ENCODE data around the gene AKAP8L.

AKAP8L gene

GRCh38 chr19:15444505-15445226 is 25.9 kb upstream of the AKAP8L start:
- H3K27me3 Mint-ChIP-seq, result no peaks in the 10 kb centered on the region
- ATAC-seq (replicated peaks) (no peak), DNase-seq (no peak)
- H3K36me3 Mint-ChIP-seq (ENCODE audit: insufficient read depth), result no peaks in the 10 kb centered on the region
- H3K27ac Mint-ChIP-seq, result no peak overlapping the region
- peaks cover 8% of the 10 kb centered on the region in 2 donors for H3K4me1 Mint-ChIP-seq (ENCODE audit: low read depth in 2 of 2)
- no peaks in the 10 kb centered on the region for H3K9me3 Mint-ChIP-seq
- H3K4me3 Mint-ChIP-seq, result no peak overlapping the region

GRCh38 chr19:15443838-15444237 is 25.1 kb upstream of the AKAP8L start:
- Mint-ChIP-seq H3K4me3 (no peak overlapping the region), H3K9me3 (no peaks in the 10 kb centered on the region), H3K36me3 (ENCODE audit: insufficient read depth) (no peaks in the 10 kb centered on the region), H3K27ac (peak overlapping the region in 1 of 2 donors; percentile 83), H3K27me3 (no peaks in the 10 kb centered on the region), H3K4me1 (ENCODE audit: low read depth in 2 of 2) (peaks cover 7% of the 10 kb centered on the region in 2 donors)
- ATAC-seq (replicated peaks), result no peak
- no peak for DNase-seq

- ATAC-seq (replicated peaks), result no peak
- H3K4me3 Mint-ChIP-seq, result no peak overlapping the region
- H3K36me3 Mint-ChIP-seq (ENCODE audit: insufficient read depth), result no peaks in the 10 kb centered on the region
- H3K4me1 Mint-ChIP-seq (ENCODE audit: low read depth in 2 of 2), result peaks cover 2 to 3% of the 10 kb centered on the region in 2 donors
- no peaks in the 10 kb centered on the region for H3K27me3 Mint-ChIP-seq
- no peak for DNase-seq
- H3K27ac Mint-ChIP-seq, result peak overlapping the region in 1 of 2 donors; percentile 83
- no peaks in the 10 kb centered on the region for H3K9me3 Mint-ChIP-seq
Measured at GRCh38 chr19:15443325-15443724, 24.5 kb upstream of the AKAP8L start.

GRCh38 chr19:15442142-15442920 is 23.5 kb upstream of the AKAP8L start:
- ATAC-seq (replicated peaks), result no peak
- DNase-seq, result no peak
- Mint-ChIP-seq H3K27ac (no peak overlapping the region), H3K27me3 (no peaks in the 10 kb centered on the region), H3K4me1 (ENCODE audit: low read depth in 2 of 2) (peaks cover 0 to under 1% of the 10 kb centered on the region in 2 donors), H3K36me3 (ENCODE audit: insufficient read depth) (no peaks in the 10 kb centered on the region), H3K4me3 (no peak overlapping the region), H3K9me3 (no peaks in the 10 kb centered on the region)

- Mint-ChIP-seq H3K27me3 (no peaks in the 10 kb centered on the region), H3K27ac (no peak overlapping the region), H3K9me3 (no peaks in the 10 kb centered on the region), H3K36me3 (ENCODE audit: insufficient read depth) (no peaks in the 10 kb centered on the region), H3K4me1 (ENCODE audit: low read depth in 2 of 2) (no peaks in the 10 kb centered on the region), H3K4me3 (no peak overlapping the region)
- ATAC-seq (replicated peaks), result no peak
- DNase-seq, result no peak
Measured at GRCh38 chr19:15441317-15441716, 22.5 kb upstream of the AKAP8L start.

- no peak overlapping the region for H3K4me3 Mint-ChIP-seq
- H3K9me3 Mint-ChIP-seq, result no peaks in the 10 kb centered on the region
- no peaks in the 10 kb centered on the region for H3K36me3 Mint-ChIP-seq (ENCODE audit: insufficient read depth)
- ATAC-seq (replicated peaks) (no peak), DNase-seq (no peak)
- H3K4me1 Mint-ChIP-seq (ENCODE audit: low read depth in 2 of 2), result no peaks in the 10 kb centered on the region
- H3K27ac Mint-ChIP-seq, result no peak overlapping the region
- H3K27me3 Mint-ChIP-seq, result no peaks in the 10 kb centered on the region
Measured at GRCh38 chr19:15439821-15440641, 21.2 kb upstream of the AKAP8L start.

- Mint-ChIP-seq H3K36me3 (ENCODE audit: insufficient read depth) (no peaks in the 10 kb centered on the region), H3K27me3 (no peaks in the 10 kb centered on the region), H3K9me3 (no peaks in the 10 kb centered on the region), H3K4me1 (ENCODE audit: low read depth in 2 of 2) (no peaks in the 10 kb centered on the region), H3K27ac (no peak overlapping the region), H3K4me3 (no peak overlapping the region)
- ATAC-seq (replicated peaks), result no peak
- no peak for DNase-seq
Measured at GRCh38 chr19:15439078-15439799, 20.5 kb upstream of the AKAP8L start.

GRCh38 chr19:15438577-15438976 is 19.8 kb upstream of the AKAP8L start:
- DNase-seq (no peak), ATAC-seq (replicated peaks) (no peak)
- Mint-ChIP-seq H3K27ac (no peak overlapping the region), H3K27me3 (no peaks in the 10 kb centered on the region), H3K9me3 (no peaks in the 10 kb centered on the region), H3K4me1 (ENCODE audit: low read depth in 2 of 2) (peaks cover 1 to 2% of the 10 kb centered on the region in 2 donors), H3K4me3 (no peak overlapping the region), H3K36me3 (ENCODE audit: insufficient read depth) (peaks cover under 1% of the 10 kb centered on the region)

GRCh38 chr19:15438124-15438496 is 19.3 kb upstream of the AKAP8L start:
- ATAC-seq (replicated peaks) (no peak), DNase-seq (no peak)
- Mint-ChIP-seq H3K27ac (no peak overlapping the region), H3K9me3 (no peaks in the 10 kb centered on the region), H3K4me1 (ENCODE audit: low read depth in 2 of 2) (peaks cover 6% of the 10 kb centered on the region in 2 donors), H3K36me3 (ENCODE audit: insufficient read depth) (peaks cover 6% of the 10 kb centered on the region), H3K4me3 (no peak overlapping the region), H3K27me3 (no peaks in the 10 kb centered on the region)

GRCh38 chr19:15437355-15438123 is 18.8 kb upstream of the AKAP8L start:
- no peak for ATAC-seq (replicated peaks)
- Mint-ChIP-seq H3K9me3 (no peaks in the 10 kb centered on the region), H3K4me3 (no peak overlapping the region)

GRCh38 chr19:15436826-15437110 is 18.0 kb upstream of the AKAP8L start:
- H3K9me3 Mint-ChIP-seq, result no peaks in the 10 kb centered on the region
- H3K27me3 Mint-ChIP-seq, result no peaks in the 10 kb centered on the region
- no peak overlapping the region for H3K4me3 Mint-ChIP-seq
- H3K4me1 Mint-ChIP-seq (ENCODE audit: low read depth in 2 of 2), result peaks cover 12% of the 10 kb centered on the region in 2 donors
- H3K27ac Mint-ChIP-seq, result no peak overlapping the region
- ATAC-seq (replicated peaks) (no peak), DNase-seq (no peak)
- peaks cover 14% of the 10 kb centered on the region for H3K36me3 Mint-ChIP-seq (ENCODE audit: insufficient read depth)

More at GRCh38 chr19:15437355-15438123, 18.8 kb upstream of the AKAP8L start:
- no peak for DNase-seq
- Mint-ChIP-seq H3K36me3 (ENCODE audit: insufficient read depth) (peaks cover 9% of the 10 kb centered on the region), H3K27me3 (no peaks in the 10 kb centered on the region), H3K27ac (no peak overlapping the region), H3K4me1 (ENCODE audit: low read depth in 2 of 2) (peaks cover 9% of the 10 kb centered on the region in 2 donors)

- H3K27me3 Mint-ChIP-seq, result no peaks in the 10 kb centered on the region
- H3K27ac Mint-ChIP-seq, result no peak overlapping the region
- DNase-seq (no peak), ATAC-seq (replicated peaks) (no peak)
- H3K4me3 Mint-ChIP-seq, result no peak overlapping the region
- H3K9me3 Mint-ChIP-seq, result no peaks in the 10 kb centered on the region
- peaks cover 16% of the 10 kb centered on the region for H3K36me3 Mint-ChIP-seq (ENCODE audit: insufficient read depth)
- H3K4me1 Mint-ChIP-seq (ENCODE audit: low read depth in 2 of 2), result peaks cover 17% of the 10 kb centered on the region in 2 donors
Measured at GRCh38 chr19:15436012-15436825, 17.4 kb upstream of the AKAP8L start.

All from effector memory CD8-positive, alpha-beta T cell (primary cell).